GM19035 (cell line): Measurements from ENCODE around the gene ERICH3.

Source experiments
- ATAC-seq: cut with Tn5 transposase; IDR thresholded peaks from one replicate; pipeline ENCODE4 v1.9.1; 2021; ENCODE audit not compliant: unreplicated experiment

The ERICH3 gene, protein sequence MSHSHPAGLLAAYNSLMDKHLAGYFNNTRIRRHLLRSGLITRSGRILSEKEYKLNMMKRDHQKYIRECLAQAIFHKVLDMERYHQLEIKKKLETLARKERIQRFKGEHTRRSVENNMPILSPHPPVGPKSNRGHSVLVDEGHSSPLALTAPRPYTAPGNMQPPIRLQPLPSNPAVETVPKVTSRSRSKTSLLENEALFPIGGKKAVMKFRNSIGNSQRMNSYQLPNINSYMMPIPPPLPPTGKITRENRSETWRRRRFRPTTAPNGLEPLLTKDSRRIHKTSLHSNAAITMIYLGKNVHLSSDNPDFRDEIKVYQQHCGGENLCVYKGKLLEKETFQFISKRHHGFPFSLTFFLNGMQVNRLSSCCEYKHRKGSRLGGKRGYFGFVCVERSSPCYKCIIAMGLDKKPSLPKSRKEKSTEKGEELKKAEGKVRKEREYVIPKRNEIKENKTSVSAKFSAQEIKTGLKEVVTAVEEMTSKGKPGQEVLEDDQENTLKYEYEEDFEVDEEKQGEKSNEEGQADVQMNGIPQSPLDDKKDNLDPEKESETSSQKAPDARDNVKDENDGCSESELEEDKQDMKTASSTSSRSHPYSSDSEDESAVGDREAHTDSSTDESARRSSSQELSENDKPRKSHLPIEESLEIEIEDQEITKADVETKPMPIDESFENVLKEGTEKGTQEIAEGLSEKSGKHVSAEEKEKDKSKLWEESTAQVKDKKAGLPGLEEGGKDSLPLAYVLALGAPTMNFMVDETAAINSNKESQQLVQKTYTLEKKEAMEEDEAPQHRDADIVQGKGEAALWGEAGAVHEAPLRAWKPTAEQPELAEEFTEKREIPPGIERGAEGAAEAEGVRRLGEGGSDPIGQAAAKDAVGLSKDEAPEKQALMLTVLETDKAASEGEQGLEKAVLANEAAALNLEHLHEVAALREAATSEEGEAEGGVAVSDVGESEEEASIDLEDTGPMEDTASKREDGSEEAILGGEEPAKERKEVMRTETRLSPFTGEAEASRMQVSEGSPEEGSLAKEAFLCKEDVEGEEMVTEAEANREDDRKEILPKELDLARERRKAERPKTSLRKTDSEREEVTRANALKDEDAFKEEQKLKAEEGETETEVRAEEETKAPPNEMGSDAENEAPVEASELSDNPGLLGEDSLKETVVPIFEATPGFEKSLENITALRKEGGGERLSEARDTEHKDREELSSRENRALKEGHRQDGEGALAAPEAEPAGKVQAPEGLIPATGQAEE (N-terminal part only)

DNA sequence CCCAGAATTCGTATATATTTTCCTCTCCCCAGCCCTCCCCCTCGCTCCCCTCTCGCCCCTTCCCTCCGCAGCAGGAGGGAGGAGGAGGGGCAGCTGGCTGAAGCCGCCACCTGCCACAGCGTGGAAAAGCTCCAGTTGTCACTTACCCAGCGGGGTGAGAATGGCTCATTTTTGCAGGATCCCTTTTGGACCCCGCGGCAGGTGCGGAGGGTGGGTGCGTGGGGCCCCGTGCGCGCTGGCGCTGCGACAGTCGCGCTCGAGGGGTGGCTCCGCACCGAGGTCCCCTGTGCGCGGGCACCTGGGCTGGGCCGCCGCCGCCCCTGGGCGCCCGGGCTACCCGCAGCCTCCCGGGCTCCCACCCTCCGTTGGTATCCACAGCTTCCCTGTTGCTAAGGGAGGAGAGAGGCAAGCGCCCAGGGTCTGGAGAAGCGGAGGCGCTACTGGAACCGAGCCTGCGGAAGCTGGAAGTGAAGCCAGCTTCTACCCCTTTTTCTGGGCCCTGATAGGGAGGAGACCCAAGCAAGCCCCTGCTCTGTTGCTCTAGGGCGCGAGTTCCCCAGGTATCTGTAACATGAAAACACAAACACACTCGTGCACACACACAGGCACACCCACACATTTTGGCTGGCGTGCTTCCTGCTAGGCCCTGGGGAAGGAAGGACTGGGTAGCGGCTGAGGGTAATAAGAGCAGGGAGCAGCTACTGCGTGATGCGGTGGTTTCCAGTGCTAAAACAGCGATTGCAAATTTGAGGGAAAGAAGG is at the start of gene ERICH3:
Gene ERICH3, minus strand, starts transcription at position 442 of the 761 bp plus-strand sequence. Its CDS starts 273 bp downstream, at position 169.
- peak; percentile 55 for ATAC-seq

DNA sequence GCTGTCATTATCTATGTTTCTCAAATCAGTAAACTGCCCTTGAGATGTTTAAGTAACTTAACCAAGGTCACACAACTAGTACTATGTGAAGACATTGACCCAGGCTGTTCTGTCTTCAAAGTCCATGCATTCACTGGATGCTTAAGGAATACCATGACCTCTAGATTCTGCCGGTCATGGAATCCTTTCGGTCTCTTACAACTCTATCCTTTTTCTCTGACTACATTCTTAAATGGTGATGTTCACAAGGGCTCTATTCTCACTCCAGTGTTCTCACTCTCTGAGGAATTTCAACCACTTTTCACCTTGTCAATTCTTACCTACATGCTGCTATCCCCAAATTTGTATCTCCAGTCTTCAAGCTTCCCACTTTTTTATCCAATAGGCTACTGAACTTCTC is 44.0 kb upstream of the ERICH3 start:
- no peak for ATAC-seq

DNA sequence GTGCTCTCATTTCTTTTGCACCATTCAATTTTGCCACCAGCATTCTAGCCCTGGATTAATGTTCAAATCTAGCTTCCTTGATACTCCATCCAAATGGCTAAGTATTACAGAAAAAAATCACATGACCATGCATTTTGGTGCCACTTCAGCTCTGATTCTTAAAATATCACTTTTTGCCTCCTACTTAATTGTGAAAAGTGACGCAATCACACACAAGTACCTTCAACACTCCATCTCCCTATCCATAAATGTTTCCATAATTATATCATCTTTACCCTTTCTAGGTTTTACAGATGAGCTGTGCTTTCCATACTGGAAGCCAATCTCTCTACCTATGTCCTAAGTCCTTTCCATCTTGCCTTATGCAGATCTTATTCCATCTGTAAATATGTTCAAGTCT is 43.2 kb upstream of the ERICH3 start:
- no peak for ATAC-seq

DNA sequence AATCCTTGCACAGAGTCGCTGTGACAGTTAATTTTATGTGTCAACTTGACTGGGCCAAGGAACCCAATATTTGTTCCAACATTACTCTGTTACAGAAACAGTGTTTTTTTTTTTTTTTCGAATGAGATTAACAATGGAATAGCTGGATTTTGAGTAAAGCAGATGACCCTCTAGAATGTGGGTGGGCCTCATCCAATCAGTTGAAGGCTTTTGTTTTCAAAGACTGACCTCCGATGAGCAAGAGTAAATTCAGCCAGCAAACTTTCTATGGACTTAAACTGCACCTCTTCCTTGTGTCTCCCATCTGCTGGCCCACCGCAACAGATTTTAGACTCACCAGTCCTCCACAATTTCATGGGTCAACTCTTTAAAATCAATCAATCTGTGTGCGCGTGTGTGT is 42.2 kb upstream of the ERICH3 start:
- no peak for ATAC-seq

DNA sequence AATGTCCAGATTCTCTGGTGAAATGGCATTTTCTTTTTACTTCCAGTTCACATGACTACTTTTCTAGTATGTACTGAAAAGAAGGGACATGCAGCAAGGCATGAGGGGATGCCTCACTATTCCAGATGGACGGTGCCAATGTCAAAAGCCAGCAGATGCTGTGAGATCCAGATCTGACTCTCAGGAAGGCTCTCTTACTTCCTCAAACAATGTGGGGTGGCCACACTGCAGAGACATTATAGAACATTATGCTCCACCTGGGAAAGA is 41.6 kb upstream of the ERICH3 start:
- ATAC-seq, result no peak

DNA sequence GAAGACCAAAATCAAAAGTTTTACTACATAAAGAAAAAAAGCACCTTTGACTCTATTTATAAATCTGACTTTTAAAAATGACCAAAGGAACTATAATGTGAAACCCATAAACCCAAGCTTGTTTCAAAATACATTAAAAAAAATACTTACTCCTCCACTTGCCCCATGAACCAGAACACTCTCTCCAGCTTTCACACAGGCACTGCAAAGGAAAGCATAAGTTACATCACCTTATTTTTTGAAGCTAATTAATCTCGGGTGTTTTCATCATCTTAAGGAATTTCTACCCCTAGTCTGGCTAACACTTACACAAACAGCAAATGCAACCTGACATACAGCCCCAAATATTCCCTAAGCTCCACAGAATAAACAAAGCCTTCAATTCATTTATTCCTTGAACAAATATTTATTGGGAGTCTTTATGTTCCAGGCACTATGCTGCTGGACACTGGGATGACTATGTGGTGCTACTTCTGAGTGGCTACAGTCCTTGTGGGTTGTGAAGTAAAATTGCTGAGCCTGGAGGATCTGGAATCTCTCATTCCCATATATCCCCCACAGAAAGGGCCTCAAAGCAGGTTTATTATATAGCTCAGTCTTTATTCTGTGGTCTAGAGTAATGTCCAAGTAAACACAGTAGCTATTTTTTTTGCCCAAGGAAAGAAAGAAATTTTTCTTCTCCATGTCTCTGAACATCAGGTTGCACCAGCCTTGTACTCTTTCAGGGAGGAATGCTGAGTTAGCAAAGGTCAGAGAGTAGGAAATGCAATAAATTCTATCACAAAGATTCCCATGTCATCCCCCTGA is 41.0 kb upstream of the ERICH3 start:
- ATAC-seq, result peak; percentile 77

GRCh38 chr1:74713849-74714248 is 40.3 kb upstream of the ERICH3 start:
- no peak for ATAC-seq

- ATAC-seq, result no peak
Measured at GRCh38 chr1:74712881-74713280, 39.3 kb upstream of the ERICH3 start.

DNA sequence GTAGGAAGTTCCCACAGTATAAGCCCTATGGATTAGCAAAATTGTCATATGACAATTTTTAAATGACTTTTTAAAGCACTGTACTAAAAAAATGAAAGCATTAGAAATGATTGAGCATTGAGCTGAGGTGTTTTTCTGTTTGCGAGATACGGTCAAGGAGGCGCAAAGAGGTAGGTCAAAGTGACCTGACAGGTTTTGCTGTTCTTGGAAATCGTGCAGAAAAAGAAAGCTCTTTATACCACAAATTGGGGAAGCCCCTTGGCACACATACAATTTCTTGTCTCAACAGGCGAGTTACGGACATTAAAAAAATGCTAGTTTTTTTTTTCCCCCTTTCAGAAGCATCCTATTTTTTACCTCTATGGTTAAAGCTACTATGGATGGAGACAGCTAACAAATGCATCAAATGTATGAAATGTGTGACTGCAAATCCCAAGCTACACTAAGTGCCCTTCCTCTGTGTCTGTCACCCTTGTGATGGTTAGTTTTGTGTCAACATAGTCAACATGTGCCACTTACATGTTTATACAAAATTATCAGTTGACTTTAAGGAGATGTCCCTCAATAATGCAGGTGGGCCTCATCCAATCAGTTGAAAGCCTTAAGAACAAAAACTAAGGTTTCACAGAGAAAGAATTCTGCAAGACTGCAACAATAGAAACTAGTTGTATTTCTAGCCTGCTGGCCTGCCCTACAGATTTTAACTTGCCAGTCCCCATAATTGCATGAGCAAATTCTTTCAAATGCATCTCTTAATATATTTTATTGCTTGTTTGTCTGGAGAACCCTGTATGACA is 30.0 kb upstream of the ERICH3 start:
- no peak for ATAC-seq

DNA sequence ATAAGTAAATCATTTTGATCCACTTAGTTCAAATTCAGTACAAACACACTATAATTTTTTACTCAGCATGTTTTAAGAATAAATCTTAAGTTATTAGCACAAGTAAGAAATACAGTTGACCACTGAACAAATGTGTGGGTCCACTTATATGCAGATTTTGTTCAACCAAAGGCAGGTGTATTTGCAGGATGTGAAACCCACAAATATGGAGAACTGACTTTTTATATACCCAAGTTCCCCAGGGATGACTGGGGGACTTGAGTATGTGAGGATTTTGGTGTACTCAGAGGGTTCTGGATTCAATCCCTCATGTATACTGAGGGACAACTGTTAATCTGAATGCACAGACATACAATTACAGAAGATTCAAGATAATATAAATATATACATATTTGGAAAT is 25.7 kb upstream of the ERICH3 start:
- ATAC-seq, result no peak

DNA sequence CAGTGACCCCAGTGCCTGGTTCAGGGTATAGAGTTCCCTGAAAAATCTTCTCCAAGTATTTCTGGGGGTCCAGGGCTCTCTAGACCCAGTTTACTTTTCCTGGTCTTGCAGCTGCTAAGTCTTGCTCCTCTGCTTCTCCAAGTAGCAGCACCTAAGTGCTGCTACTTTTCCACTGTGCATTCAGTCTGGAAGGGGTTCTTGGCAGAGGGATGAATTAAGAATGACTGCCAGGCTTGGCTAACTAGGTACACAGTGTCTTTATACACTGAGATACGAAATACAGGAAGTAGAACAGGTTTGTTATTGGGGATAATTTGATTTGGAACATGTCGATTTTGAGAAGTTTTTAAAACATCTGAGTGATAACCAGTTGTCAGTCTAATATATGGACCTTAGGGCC is 24.2 kb upstream of the ERICH3 start:
- no peak for ATAC-seq

DNA sequence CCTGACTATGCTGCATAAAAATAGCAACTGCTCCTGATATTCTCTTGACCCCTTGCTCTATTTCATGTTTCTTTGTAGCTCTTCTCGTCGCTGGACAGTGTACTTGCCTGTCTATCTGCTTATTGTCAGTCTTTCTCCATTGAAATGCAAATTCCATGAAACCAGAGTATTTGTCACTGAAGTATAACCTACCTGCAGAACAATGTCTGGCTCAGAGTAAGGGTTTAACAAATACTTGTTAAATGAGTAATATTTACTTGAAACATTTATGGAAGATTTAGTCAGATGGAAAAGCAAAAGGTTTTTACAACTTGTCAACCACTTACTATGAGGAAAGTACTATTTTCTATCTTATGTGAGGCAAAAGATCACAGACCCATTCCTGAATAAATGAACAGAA is 19.9 kb upstream of the ERICH3 start:
- ATAC-seq, result no peak

DNA sequence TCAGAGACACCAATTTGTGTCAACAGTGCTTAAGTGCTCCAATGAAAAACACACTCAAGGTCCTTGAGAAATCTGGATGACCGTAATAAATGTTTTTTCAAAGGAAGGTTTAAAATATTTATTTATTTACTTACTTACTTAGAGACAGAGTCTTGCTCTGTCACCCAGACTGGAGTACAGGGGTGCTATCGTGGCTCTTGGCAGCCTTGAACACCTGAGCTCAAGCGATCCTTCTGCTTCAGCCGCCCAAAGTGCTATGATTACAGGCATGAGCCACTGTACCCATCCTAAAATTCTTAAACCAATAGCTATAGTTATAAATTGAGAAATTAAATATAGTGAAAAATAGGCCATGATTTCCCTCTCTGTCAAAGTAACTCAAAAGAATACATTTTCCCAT is 17.3 kb upstream of the ERICH3 start:
- no peak for ATAC-seq

DNA sequence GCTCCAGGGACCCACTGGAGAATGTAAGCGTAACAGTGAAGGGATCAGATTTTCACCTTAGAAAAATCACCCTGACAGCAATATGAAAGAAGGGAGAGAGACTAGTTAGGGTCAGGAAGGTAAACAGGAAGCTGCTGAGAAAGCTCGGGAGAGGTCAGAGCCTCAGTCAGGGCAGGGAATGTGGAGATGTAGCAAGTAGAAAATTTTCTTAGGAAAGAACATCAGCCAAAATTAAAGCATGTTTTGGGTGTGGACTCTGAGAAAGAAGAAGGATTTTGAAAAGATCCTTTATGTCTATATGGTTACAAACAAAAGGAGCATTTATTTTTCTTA is 16.7 kb upstream of the ERICH3 start:
- no peak for ATAC-seq

DNA sequence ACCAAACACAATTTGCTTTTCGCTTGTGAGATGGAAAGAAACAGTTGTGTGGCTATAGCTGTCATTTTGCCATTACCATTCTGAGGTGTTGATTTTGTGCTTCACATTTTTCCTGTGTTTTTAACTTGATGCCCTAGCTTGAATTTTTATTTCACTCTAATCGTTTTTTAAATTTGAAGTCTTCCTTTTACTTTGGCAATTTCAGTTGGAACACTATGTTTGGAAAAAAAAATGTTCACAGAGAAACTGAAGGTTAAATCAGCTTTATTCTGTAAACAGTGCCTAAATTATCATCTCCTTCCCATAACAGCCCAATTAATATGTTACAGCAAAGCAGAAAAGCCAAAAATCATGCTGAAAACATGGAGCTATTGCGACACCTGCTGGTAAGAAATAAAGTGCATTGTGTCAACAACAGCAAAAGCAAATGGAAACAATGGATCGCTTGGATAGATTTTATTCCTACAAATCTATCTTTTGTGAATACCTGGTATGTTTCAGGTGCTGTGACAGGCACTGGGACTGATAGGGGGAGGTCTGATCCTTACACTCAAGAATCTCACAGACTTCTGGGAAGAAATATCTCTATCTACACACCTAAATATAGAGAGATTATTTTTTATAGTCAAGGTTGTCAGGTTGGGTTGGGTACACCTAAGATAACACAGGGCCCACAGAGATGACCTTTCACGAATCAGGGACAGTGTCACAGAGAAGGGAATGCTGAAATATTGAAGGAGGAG is 16.2 kb upstream of the ERICH3 start:
- peak; percentile 75 for ATAC-seq

- ATAC-seq, result no peak
Measured at GRCh38 chr1:74686928-74687327, 13.3 kb upstream of the ERICH3 start.

GRCh38 chr1:74684301-74684700 is 10.7 kb upstream of the ERICH3 start:
- no peak for ATAC-seq

DNA sequence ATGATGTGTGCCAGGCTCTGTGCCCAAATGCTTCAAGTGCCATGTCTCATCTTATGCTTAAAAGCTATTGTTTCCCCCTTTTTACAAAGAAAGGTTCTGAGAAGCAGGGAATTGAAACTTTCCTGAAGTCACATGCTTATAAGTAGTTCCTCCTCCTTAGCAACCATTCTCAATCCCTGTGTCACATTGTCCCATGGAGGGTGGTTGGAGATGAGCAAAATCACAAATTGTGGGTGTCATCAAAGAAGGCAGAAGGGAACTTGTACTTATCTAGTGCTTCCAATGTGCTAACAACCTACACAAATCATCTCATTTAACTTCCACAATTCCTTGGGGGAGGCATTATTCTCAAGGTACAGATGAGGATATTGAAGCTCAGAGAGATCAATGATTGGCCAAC is 10.1 kb upstream of the ERICH3 start:
- no peak for ATAC-seq

DNA sequence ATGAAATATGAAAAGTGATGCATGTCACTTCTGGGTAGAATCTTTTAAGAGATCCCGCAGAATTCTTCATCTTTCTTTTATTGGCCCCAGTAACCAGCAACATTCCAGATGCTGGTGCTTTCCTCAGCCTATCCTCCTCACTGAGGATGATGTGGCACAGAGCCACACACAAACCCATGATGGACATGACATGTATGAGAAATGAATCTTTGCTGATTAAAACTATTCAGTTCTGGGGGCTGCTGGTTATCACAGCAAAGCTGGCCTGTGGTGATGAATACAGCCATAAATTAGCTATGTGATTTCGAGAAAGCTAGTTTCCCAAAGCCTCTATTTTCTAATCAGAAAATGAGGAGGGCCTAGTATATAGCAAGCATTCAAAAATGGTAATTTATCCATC is 8.3 kb upstream of the ERICH3 start:
- no peak for ATAC-seq
